HL-60/S4 treated with retinoic acid at 250 ng/mL for 4 days and 3 days (cell line): ENCODE results near the gene TCP11.
"Not testable (repeated sequence)": the region's sequence is repeated elsewhere in the genome, so short reads cannot be mapped to it uniquely, and the experiment has no call there.

Experiments
- in situ Hi-C: fragments of 300-500 bp; cut with MboI; formaldehyde crosslinking; loops from 2 replicates; pipeline ENCODE4 v1.7.0; 2022; ENCODE audit warnings: low sequenced_read_pairs

The TCP11 gene

DNA sequence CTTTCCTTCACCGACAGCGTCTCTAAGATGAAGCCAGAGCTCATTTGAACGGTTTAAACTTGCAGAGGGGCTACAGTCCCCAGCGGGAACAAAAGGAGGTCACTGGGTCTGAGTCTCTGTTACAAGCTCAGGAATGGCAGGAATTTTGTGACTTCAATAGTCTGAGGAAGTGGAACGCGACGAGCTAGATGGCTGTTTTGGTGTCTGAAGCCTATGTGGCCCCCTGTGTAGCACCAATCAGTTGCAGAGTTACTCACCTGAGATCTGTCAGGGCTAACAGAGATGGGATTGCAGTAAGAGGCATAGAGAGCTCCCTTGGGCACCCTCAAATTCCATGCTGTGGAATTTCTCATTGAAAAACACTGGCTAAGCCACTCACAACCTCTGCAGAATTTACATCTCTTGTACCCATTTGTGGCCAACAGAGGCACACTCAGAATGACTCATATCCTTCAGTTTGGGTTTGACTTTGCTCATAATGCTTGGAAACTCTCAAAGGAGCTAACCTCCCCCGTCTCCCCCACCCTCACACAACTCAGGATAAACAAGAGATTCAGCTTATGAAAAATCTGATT is 7.1 kb upstream of the TCP11 start:
- in situ Hi-C loops: no loop called here

- in situ Hi-C loops: no loop called here
Observed at GRCh38 chr6:35147486-35147885, 6.3 kb upstream of the TCP11 start.

DNA sequence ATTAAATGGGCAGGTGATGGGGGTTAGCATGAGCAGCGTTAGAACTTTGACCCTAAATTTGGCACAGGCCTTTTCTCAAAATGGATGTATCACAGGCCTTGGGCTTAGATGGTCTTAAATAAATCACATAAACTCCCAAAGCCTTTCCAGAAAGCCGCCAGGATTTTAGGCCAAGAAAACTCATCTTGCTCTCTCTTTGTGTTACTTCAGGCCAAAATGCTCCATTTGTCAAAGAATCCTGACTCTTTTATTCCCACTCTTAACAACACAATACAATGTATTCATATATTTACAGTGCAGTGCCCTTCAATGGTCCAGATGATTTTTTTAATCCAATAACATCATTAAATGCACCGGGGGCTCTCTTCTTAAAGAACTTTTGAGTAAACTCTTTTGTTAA is 5.9 kb upstream of the TCP11 start:
- in situ Hi-C loops: no loop called here

DNA sequence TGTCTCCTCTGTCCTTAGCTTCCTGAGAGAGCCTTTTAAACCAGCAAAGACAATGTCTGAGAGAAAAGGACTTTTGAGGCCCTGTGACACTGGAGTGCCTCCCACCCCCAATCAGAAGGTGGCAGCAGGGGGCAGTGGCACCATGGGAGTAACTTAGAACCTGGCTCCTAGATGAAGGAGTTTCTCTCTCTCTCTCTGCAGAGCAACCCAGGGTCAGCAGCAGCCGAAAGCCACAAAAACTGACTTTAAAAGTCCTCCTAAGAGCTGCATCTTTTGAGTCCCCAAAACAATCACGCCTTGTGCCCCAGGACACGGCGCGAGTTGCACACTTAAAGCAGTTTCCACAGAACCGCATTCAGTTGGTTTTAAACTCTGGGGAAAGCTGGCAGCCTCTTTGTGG is 5.3 kb upstream of the TCP11 start:
- in situ Hi-C loops: no loop called here

- in situ Hi-C loops: no loop called here
Observed at GRCh38 chr6:35145757-35146156, 4.6 kb upstream of the TCP11 start.

GRCh38 chr6:35142588-35143569 is 1.7 kb upstream of the TCP11 start:
- in situ Hi-C loops: no loop called here

GRCh38 chr6:35140639-35141006 is 516 bp downstream of the TCP11 start:
- in situ Hi-C loops: no loop called here

DNA sequence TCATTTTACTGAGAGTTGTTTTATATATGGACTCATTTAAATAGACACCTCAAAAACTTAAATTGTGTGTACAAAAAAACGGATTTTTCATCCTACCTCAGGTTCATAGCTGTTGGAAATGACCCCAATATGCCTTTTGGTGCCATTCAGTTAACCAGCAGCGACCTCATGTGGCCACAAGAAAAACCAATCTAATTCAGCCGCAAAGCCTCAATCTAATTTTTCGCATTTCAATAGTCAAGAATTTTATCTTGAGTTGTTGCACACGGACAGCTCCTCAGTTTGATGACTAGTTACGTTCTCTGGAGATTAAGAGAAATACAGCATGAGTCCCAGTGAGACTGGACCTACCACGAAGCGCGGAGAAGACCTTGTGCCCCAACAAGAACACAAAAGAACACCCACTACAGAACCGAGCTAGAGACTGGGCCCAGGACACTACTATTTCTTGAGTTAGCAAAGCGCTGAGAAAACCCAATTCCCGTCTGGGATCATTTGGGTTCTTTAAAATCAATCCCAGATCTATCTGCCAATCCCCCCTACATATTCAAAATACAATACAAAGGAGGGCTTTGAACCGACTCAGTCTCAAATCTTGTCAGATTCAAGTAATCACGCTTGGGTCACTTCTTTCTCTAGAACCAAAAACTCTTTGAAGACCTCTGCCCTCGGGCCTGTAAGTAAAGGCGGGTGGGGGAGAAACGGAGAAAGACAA is 1.1 kb downstream of the TCP11 start:
- in situ Hi-C loops: no loop called here

DNA sequence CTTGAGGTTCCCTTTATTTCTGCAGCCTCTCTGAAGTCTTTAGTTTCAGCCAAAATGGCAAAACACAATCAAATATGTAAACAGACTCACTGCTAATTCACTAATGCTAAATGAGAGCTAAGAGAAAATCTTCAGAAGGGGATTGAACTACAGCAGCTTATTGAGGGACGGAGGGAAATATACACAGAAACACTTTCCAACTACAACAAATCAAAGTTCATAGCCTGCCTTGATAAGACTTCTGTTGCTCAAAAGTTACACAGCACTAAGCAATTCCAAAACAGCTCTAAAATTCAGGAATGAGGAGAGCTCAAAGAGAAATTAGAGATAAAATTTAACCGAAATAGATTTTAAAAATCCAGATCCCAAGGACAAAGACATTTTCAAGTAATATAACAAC is 1.7 kb downstream of the TCP11 start:
- in situ Hi-C loops: no loop called here

GRCh38 chr6:35138191-35138590 is 2.9 kb downstream of the TCP11 start:
- in situ Hi-C loops: not testable (repeated sequence)

GRCh38 chr6:35136185-35136584 is 5.0 kb downstream of the TCP11 start:
- in situ Hi-C loops: no loop called here

GRCh38 chr6:35128496-35128895 is 12.6 kb downstream of the TCP11 start:
- in situ Hi-C loops: no loop called here

- in situ Hi-C loops: no loop called here
Observed at GRCh38 chr6:35128042-35128441, 13.1 kb downstream of the TCP11 start.

DNA sequence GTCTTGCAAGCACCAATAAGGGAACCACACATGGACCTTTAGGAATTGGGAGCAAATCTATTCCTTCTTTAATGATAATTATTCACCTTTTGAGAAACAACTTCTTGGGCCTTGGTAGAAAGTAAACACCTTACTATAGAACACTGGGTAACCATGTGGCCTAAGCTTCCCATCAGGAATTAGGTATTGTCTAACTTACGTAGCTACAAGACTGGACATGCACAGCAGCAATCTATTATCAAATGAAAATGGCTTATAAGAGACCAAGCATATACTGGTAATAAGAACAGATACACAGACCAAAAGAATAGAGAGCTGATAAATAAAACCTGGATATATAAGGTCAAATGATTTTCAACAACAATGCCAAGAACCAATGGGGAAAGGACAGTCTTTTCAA is 16.8 kb downstream of the TCP11 start:
- in situ Hi-C loops: no loop called here

DNA sequence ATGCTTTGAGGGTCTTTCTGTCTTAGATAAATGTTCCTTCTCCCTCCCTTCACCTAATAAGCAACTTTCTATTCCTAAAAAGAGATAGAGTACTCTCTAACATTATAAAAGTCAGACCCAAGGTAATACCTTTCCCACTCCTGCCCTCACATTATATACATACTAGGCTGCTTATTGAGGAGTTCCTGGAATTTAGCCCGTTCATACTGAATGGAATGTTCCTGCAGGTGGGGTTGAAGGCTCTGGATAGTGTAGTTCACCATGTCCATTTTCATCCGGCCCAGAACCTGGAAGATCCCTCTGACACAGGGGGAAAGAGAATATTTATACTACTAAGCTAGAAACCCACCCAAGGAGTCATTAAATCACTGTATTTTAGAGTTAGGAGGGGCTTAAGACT is 20.4 kb downstream of the TCP11 start:
- in situ Hi-C loops: no loop called here

DNA sequence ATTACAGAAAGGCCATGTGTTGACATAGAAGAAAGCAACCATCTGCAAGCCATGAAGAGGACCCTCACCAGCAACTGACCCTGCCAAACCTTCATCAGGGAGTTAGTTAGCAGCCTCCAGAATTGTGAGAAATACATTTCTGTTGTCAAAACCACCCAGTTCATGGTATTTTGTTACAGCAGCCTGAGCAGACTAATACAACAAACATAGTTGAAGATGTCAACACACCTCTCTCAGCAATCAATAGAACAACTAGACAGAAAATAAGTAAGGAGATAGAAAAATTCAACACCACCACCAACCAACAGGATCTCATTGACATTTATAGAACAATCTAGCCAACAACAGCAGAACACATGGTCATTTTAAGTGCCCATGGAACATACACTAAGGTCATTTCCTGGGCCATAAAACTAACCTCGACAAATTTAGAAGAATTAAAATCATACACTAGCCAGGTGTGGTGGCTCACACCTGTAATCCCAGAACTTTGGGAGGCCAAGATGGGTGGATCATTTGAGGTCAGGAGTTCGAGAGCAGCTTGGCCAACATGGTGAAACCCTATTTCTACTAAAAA is 32.7 kb downstream of the TCP11 start:
- in situ Hi-C loops: no loop called here

DNA sequence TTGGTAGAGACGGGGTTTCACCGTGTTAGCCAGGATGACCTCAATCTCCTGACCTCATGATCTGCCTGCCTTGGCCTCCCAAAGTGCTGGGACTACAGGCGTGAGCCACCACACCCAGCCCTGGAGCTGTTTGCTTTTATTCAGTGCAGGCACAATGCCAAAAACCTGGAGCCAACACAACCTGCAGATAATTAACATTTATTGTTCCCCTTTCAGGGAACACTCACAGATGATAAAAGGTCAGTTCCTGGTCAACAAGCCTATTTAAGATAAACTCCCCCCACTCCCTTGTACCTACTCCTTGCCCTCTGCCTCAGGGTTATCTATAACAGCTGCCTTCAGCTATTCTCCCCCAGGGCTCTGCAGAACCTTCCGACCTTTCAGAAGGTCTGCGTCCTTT is 33.4 kb downstream of the TCP11 start:
- in situ Hi-C loops: not testable (repeated sequence)

GRCh38 chr6:35107208-35107607 is 33.9 kb downstream of the TCP11 start:
- in situ Hi-C loops: not testable (repeated sequence)

- in situ Hi-C loops: not testable (repeated sequence)
Observed at GRCh38 chr6:35106061-35106460, 35.1 kb downstream of the TCP11 start.

DNA sequence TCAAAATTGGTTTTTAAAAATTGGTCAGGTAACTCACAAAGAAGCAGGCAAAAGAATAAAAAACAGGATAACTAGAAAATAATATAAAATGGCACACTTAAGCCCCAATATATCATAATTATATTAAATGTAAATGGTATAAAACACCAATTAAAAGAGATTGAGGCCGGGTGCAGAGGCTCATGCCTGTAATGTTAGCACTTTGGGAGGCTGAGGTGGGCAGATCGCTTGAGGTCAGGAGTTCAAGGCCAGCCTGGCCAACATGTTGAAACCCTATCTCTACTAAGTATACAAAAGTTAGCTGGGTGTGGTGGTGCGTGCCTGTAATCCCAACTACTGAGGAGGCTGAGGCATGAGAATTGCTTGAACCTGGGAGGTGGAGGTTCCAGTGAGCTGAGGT is 36.1 kb downstream of the TCP11 start:
- in situ Hi-C loops: no loop called here

DNA sequence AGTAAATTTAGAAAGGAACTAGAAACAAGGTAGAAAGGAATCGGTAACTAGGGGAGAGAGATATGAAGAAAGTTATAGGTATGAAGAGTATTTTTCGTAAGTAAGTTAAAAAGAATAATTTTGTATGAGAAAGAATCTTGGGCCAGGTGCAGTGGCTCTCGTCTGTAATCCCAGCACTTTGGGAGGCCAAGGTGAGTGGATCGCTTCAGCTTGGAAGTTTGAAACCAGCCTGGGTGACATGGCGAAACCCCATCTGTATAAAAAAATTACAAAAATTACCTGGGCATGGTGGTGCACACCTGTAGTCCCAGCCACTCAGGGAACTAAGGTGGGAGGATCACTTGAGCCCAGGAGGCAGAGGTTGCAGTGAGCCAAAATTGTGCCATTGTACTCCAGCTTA is 42.0 kb downstream of the TCP11 start:
- in situ Hi-C loops: no loop called here
